ENCODE results near the gene WDR88. TPM values are rescaled to one million over a fixed set of nuclear protein-coding genes. Genes with fewer than 3 reads are reported as not detected.

Gene WDR88
- total and polyA plus RNA-seq, 2 of the 8 experiments (the other 6 are each of a cell fraction or from before 2014, with no cell fraction given), result not detected

DNA sequence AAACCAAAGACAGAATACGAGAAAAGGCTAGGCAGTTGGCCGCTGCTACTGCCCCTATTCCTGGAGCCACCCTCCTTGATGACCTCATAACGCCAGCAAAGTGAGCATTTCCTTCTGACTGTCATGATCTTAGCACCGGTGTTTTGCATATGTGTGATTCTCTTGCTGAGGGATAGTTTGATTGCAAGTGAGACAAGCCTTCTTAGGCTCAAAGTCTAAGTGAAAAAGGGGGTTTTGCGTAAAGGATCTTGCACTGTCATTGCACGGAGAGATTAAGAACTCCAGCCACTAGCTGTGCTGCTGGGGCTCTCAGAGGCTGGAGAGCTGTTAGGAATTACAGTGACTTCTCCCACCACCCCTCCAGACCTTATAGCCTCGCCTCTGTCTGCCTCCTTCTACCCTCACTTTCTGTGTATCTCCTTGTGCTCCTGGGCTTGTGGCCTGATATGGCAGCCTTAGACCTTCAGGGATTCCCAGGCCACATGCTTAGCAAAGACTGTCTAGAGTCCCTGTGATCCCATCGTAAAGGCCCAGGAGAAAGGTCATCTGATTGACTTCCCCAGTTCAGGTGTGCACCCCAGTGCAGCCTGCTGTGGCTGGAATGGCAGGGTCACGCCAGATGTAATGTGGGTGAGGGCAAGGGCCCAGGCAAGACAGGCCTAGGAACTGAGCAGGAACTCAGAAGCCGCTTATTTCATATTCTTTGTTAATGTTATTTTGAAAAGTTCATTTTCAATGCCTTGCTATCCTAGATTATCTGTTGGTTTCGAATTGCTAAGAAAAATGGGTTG is 38.3 kb upstream of the WDR88 start:
- no peak overlapping the region for H3K23ac ChIP-seq (ENCODE audit: insufficient read length)
- no peak overlapping the region for H3K4ac ChIP-seq (replicated peaks; ENCODE audit: insufficient read length, low read depth, low read length)
- H3K18ac ChIP-seq (ENCODE audit: extremely low read depth, low read length), result no peak overlapping the region
- no peak for FAIRE-seq
- no peak overlapping the region for H3K27ac ChIP-seq (ENCODE audit: low read depth, low read length)
- no peak overlapping the region for H3K4me3 ChIP-seq (ENCODE audit: extremely low read depth in 1 of 4, insufficient read depth in 2 of 4, low read depth in 3 of 4, low read length in 4 of 4)
- no peak for DNase-seq (ENCODE audit: low read depth in 1 of 2, low spot score in 2 of 2)
- H2AFZ ChIP-seq (ENCODE audit: low read length), result no peak overlapping the region
- no peaks in the 10 kb centered on the region for H3K79me1 ChIP-seq (ENCODE audit: low read depth, low read length)
- H3K9ac ChIP-seq (replicated peaks in 1 of 4; ENCODE audit: extremely low read depth in 1 of 4, low read depth in 3 of 4, low read length in 3 of 4), result no peak overlapping the region
- H4K20me1 ChIP-seq (replicated peaks in 1 of 2; ENCODE audit: control insufficient read depth in 1 of 2, insufficient read depth in 2 of 2, low read length in 2 of 2), result no peaks in the 10 kb centered on the region
- H3K9me3 ChIP-seq (ENCODE audit: insufficient read depth in 2 of 2, low read depth in 1 of 2, low read length in 1 of 2), result no peaks in the 10 kb centered on the region
- H4K8ac ChIP-seq (ENCODE audit: extremely low read depth, insufficient read depth, low read length), result no peak overlapping the region
- TF ChIP-seq HDAC2 (IDR thresholded peaks at IDR 0.05; ENCODE audit: borderline replicate concordance in 1 of 2, low read depth in 2 of 2, low read length in 2 of 2), result no peak
- no peak for TF ChIP-seq NRF1 (IDR thresholded peaks at IDR 0.05; ENCODE audit: low read depth, low read length)
- TF ChIP-seq BRCA1 (IDR thresholded peaks at IDR 0.05; ENCODE audit: low read depth, low read length), result no peak
- H2BK12ac ChIP-seq (ENCODE audit: low read depth, low read length), result no peak overlapping the region
- no peak overlapping the region for H3K56ac ChIP-seq (replicated peaks; ENCODE audit: insufficient read length, low read depth, low read length)
- no peaks in the 10 kb centered on the region for H3K27me3 ChIP-seq (replicated peaks in 1 of 4; ENCODE audit: control insufficient read depth in 3 of 4, extremely low read depth in 1 of 4, insufficient read depth in 3 of 4, low read length in 3 of 4)
- 89% methylated on average over 11 of the region's 11 CpGs; no CpG with 5 or more reads in 1 of the 2 experiments for WGBS, 2 experiments (ENCODE audit: extremely low coverage in 1 of 2, insufficient coverage in 1 of 2, insufficient read length in 1 of 2, insufficient replicate concordance in 2 of 2, low coverage in 1 of 2, low lambda C conversion rate in 2 of 2, missing lambda C conversion rate in 1 of 2)
- CTCF ChIA-PET (ENCODE audit: partially characterized antibody), result interaction anchor here (0.6 kb wide), 1 partner anchor 30 kb away, joined by 3 read pairs; no protein-coding TSS in a partner anchor
- H3K14ac ChIP-seq (ENCODE audit: insufficient read length), result no peak overlapping the region
- H2BK15ac ChIP-seq (ENCODE audit: low read length), result no peak overlapping the region
- 0 out of 2 replicates have a peak overlapping the region, but pooled peaks have one; percentile 44 for H2BK5ac ChIP-seq (ENCODE audit: low read depth, low read length)
- H3K36me3 ChIP-seq (ENCODE audit: control insufficient read depth in 2 of 4, insufficient read depth in 4 of 4, low read length in 3 of 4), result peaks cover 4 to 53% (median 21%) of the 10 kb centered on the region in 4 experiments; a peak in 6 of 8 replicates
- no peak overlapping the region for H2BK120ac ChIP-seq (replicated peaks; ENCODE audit: low read depth, low read length)
- no peak overlapping the region for H2AK5ac ChIP-seq (ENCODE audit: low read depth, low read length)
- no peak overlapping the region for H4K91ac ChIP-seq (replicated peaks; ENCODE audit: insufficient read length, low read length)
- H3K23me2 ChIP-seq (ENCODE audit: low read depth, low read length), result no peaks in the 10 kb centered on the region
- no peak overlapping the region for H4K5ac ChIP-seq (ENCODE audit: insufficient read length, low read depth, low read length)
- no peak overlapping the region for H3K4me2 ChIP-seq (ENCODE audit: insufficient read depth in 1 of 2, low read depth in 2 of 2, low read length in 2 of 2)
- POLR2A ChIA-PET (ENCODE audit: partially characterized antibody), result no interaction called here
- H3K4me1 ChIP-seq (replicated peaks in 1 of 4; ENCODE audit: control insufficient read depth in 3 of 4, insufficient read depth in 4 of 4, low read length in 3 of 4), result no peaks in the 10 kb centered on the region
- no peak overlapping the region for H2BK20ac ChIP-seq (ENCODE audit: low read length)
- H3K79me2 ChIP-seq (ENCODE audit: control insufficient read depth in 1 of 2, insufficient read depth in 2 of 2, low read length in 2 of 2), result no peaks in the 10 kb centered on the region

Measured in H1 (cell line).